Parathyroid adenoma (tissue), 2 donors: ENCODE measurements around the gene SLC6A9.

Experiments
- H2AFZ ChIP-seq: fragments of 300-600 bp; sonication (generic); one replicate; pipeline ENCODE4 v1.7.0; 2017; ENCODE audit warnings: antibody characterized with exemption, mild to moderate bottlenecking
- H3K27ac ChIP-seq: fragments of 300-600 bp; sonication (generic); one replicate; pipeline ENCODE4 v1.7.0; 2017
- H3K27me3 ChIP-seq: fragments of 300-600 bp; sonication (generic); one replicate; pipeline ENCODE4 v1.7.0; 2017; ENCODE audit warnings: low read length; ENCODE audit not compliant: control insufficient read depth, insufficient read depth
- H3K36me3 ChIP-seq: fragments of 300-600 bp; sonication (generic); one replicate; pipeline ENCODE4 v1.7.0; 2017; ENCODE audit warnings: low read length; ENCODE audit not compliant: control insufficient read depth, insufficient read depth
- H3K4me1 ChIP-seq: fragments of 300-600 bp; sonication (generic); one replicate; pipeline ENCODE4 v1.7.0; 2017; ENCODE audit warnings: control low read depth
- H3K4me2 ChIP-seq: fragments of 300-600 bp; sonication (generic); one replicate; pipeline ENCODE4 v1.7.0; 2017; ENCODE audit warnings: low read length
- H3K4me3 ChIP-seq: fragments of 300-600 bp; sonication (generic); one replicate; pipeline ENCODE4 v1.7.0; 2017; ENCODE audit warnings: low read depth, low read length
- H3K79me2 ChIP-seq: fragments of 300-600 bp; sonication (generic); one replicate; pipeline ENCODE4 v1.7.0; 2017; ENCODE audit warnings: control low read depth
- H3K9ac ChIP-seq: fragments of 300-600 bp; sonication (generic); one replicate; pipeline ENCODE4 v1.7.0; 2017; ENCODE audit warnings: mild to moderate bottlenecking
- H3K9me3 ChIP-seq: fragments of 300-600 bp; sonication (generic); one replicate; pipeline ENCODE4 v1.7.0; 2017; ENCODE audit warnings: low read length; ENCODE audit not compliant: control insufficient read depth
- TF ChIP-seq, protein P1 (sequence below): fragments of 300-600 bp; sonication (generic); IDR thresholded peaks from one replicate; pipeline ENCODE4 v1.7.0; 2017; ENCODE audit warnings: antibody characterized with exemption, mild to moderate bottlenecking
- donor health status: primary hyperparathyroidism.

Gene SLC6A9

GRCh38 chr1:44061857-44062256 is 30.6 kb upstream of the SLC6A9 start:
- H3K27ac ChIP-seq = no peak overlapping the region
- H3K9ac ChIP-seq = no peak overlapping the region
- no peaks in the 10 kb centered on the region for H3K27me3 ChIP-seq
- no peak overlapping the region for H2AFZ ChIP-seq
- no peaks in the 10 kb centered on the region for H3K36me3 ChIP-seq
- no peak overlapping the region for H3K4me3 ChIP-seq
- TF ChIP-seq, protein P1, sequence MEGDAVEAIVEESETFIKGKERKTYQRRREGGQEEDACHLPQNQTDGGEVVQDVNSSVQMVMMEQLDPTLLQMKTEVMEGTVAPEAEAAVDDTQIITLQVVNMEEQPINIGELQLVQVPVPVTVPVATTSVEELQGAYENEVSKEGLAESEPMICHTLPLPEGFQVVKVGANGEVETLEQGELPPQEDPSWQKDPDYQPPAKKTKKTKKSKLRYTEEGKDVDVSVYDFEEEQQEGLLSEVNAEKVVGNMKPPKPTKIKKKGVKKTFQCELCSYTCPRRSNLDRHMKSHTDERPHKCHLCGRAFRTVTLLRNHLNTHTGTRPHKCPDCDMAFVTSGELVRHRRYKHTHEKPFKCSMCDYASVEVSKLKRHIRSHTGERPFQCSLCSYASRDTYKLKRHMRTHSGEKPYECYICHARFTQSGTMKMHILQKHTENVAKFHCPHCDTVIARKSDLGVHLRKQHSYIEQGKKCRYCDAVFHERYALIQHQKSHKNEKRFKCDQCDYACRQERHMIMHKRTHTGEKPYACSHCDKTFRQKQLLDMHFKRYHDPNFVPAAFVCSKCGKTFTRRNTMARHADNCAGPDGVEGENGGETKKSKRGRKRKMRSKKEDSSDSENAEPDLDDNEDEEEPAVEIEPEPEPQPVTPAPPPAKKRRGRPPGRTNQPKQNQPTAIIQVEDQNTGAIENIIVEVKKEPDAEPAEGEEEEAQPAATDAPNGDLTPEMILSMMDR = no peak
- no peaks in the 10 kb centered on the region for H3K79me2 ChIP-seq
- H3K9me3 ChIP-seq = no peaks in the 10 kb centered on the region
- H3K4me1 ChIP-seq = no peaks in the 10 kb centered on the region
- no peak overlapping the region for H3K4me2 ChIP-seq

GRCh38 chr1:44060830-44061267 is 29.6 kb upstream of the SLC6A9 start:
- Histone ChIP-seq H3K27me3 (no peaks in the 10 kb centered on the region), H3K4me3 (no peak overlapping the region), H3K9ac (no peak overlapping the region), H3K4me1 (no peaks in the 10 kb centered on the region), H3K36me3 (no peaks in the 10 kb centered on the region), H3K27ac (no peak overlapping the region), H3K9me3 (no peaks in the 10 kb centered on the region), H2AFZ (no peak overlapping the region), H3K4me2 (no peak overlapping the region), H3K79me2 (no peaks in the 10 kb centered on the region)
- TF ChIP-seq, protein P1 = no peak

DNA sequence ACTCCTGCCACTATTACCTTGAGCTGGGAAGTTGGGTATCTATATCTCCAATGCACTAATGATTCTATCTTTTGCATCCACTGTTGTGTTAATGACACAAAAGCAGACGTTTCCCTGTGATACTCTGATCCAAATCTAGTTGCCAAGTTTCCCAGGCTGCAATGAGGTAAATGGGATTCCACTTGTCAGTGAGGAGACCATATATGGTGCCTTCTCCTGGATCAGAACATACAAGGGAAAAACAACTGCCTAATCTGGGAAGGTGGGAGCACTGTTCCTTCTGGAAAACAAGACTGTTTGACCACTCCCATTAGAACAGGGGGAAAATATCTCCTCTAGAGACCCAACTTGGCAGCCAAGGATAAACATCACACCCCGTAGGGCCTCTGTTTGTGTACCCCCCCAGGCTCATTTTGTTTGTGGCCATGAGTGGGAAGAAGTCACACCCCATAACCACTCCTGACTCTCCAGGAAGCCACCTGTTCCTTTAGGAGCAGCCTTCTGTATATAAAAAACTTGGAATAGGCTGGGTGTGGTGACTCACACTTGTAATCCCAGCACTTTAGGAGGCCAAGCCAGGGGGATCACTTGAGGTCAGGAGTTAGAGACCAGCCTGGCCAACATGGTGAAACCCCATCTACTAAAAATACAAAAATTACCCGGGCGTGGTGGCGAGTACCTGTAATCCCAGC is 28.5 kb upstream of the SLC6A9 start:
- Histone ChIP-seq H3K4me2 (no peak overlapping the region), H2AFZ (no peak overlapping the region), H3K79me2 (no peaks in the 10 kb centered on the region), H3K4me3 (no peak overlapping the region), H3K4me1 (no peaks in the 10 kb centered on the region), H3K27ac (no peak overlapping the region), H3K9me3 (no peaks in the 10 kb centered on the region), H3K9ac (no peak overlapping the region), H3K27me3 (no peaks in the 10 kb centered on the region), H3K36me3 (no peaks in the 10 kb centered on the region)
- TF ChIP-seq, protein P1 = no peak

DNA sequence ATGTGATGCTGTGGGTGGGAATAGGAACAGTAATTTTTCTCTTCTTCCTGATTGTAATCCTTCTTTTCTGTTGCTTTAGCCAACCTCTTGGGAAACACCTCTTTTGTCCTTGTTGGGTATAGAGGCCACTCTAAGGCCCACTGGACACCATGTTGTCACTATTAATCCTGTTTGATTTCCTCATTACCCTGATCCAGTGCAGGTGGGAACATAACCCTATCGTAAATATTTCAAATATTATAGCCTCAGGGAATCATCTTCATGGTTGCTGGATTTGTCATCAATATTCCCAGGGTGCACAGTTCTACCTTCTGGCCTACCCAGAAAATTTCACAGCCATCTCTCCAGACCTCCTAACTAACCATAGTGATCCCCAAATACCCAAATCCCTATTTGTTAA is 27.9 kb upstream of the SLC6A9 start:
- TF ChIP-seq, protein P1 = no peak
- Histone ChIP-seq H3K9me3 (no peaks in the 10 kb centered on the region), H3K27me3 (no peaks in the 10 kb centered on the region), H3K9ac (no peak overlapping the region), H3K27ac (no peak overlapping the region), H3K36me3 (no peaks in the 10 kb centered on the region), H3K4me2 (no peak overlapping the region), H3K79me2 (no peaks in the 10 kb centered on the region), H2AFZ (no peak overlapping the region), H3K4me3 (no peak overlapping the region), H3K4me1 (no peaks in the 10 kb centered on the region)

DNA sequence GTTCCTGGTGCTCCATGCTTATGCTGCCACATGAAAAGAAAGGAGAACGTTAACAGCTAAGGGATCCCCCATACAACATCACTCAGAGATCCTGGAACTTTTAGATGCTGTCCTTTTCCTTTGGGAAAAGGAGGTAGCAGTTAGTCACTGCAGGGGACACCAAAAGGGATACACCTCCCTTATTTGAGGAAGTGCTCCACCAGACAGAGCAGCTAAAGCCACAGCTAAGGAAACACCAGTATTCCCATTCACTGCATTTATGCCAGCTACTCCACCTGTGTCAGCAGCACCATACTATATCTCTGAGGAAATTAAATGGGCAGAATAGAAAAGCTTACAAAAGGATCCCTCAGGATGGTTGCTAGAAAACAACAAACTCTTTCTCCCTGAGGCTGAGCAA is 26.0 kb upstream of the SLC6A9 start:
- H3K4me2 ChIP-seq = no peak overlapping the region
- H3K27ac ChIP-seq = no peak overlapping the region
- H3K27me3 ChIP-seq = no peaks in the 10 kb centered on the region
- no peak overlapping the region for H2AFZ ChIP-seq
- no peaks in the 10 kb centered on the region for H3K36me3 ChIP-seq
- no peak overlapping the region for H3K4me3 ChIP-seq
- TF ChIP-seq, protein P1 = no peak
- H3K9me3 ChIP-seq = no peaks in the 10 kb centered on the region
- H3K79me2 ChIP-seq = no peaks in the 10 kb centered on the region
- H3K9ac ChIP-seq = no peak overlapping the region
- no peaks in the 10 kb centered on the region for H3K4me1 ChIP-seq
